K562 (cell line): ENCODE measurements around the gene MYL5. TPM values are rescaled to one million over a fixed set of nuclear protein-coding genes. Genes with fewer than 3 reads are reported as not detected.
A peak's percentile ranks its signal among the peaks of the same experiment; 100 is the strongest.

ENCODE experiments used
- CC2D1A ChIP-seq: fragments of 450-650 bp; IDR thresholded peaks from 2 replicates; pipeline ENCODE4 v1.6.1; 2017; ENCODE audit warnings: mild to moderate bottlenecking
- EP400 ChIP-seq: fragments of 450-650 bp; IDR thresholded peaks from 2 replicates; pipeline ENCODE4 v1.6.1; 2017; ENCODE audit warnings: antibody characterized with exemption, mild to moderate bottlenecking, moderate library complexity
- GABPB2 ChIP-seq: fragments of 250-450 bp; sonication (Bioruptor Pico); conservative IDR thresholded peaks from 2 replicates; pipeline ENCODE4 v1.5.1; 2021; ENCODE audit warnings: mild to moderate bottlenecking
- L3MBTL2 ChIP-seq: fragments of 450-650 bp; IDR thresholded peaks from 2 replicates; pipeline ENCODE4 v1.6.1; 2016; ENCODE audit warnings: mild to moderate bottlenecking, moderate library complexity
- MCM5 ChIP-seq: fragments of 450-650 bp; IDR thresholded peaks from 2 replicates; pipeline ENCODE4 v1.6.1; 2016; ENCODE audit warnings: low read depth
- MYC ChIP-seq, 2 experiments: fragments of 250-450 bp in 1 of 2; sonication (Bioruptor Pico) in 1 of 2; IDR thresholded peaks; 2 replicates each; pipeline versions ENCODE4 v1.5.1 to v1.6.1; 2012 to 2021; ENCODE audit warnings: low read depth in 2 of 2, borderline replicate concordance in 1 of 2, improper control_type of control experiment in 1 of 2, low read length in 1 of 2, mild to moderate bottlenecking in 1 of 2, moderate library complexity in 1 of 2
- PTRF ChIP-seq: fragments of 450-650 bp; IDR thresholded peaks from 2 replicates; pipeline ENCODE4 v1.6.1; 2016; ENCODE audit warnings: mild to moderate bottlenecking, missing genetic modification characterization, missing compliant biosample characterization
- SP2 ChIP-seq: IDR thresholded peaks from 2 replicates; pipeline ENCODE4 v1.6.1; 2011; ENCODE audit warnings: mild to moderate bottlenecking, low read depth, low read length, moderate library complexity; ENCODE audit not compliant: poor library complexity, severe bottlenecking; ENCODE audit errors: extremely low read depth
- ZC3H4 ChIP-seq: sonication (generic); formaldehyde crosslinking; IDR thresholded peaks from 2 replicates; pipeline ENCODE4 v1.9.0; 2021; ENCODE audit warnings: missing genetic modification reagents, borderline replicate concordance
- ZNF408 ChIP-seq: fragments of 250-450 bp; sonication (Bioruptor Pico); IDR thresholded peaks from 2 replicates; pipeline ENCODE4 v1.4.0; 2020; ENCODE audit warnings: low read depth, mild to moderate bottlenecking, moderate library complexity
- polyA plus RNA-seq, 8 experiments: library from polyadenylated mRNA; depleted of rRNA in 4 of 8; stranded (reverse) in 5 of 8; unstranded in 3 of 8; fragments of >200 nt; fragmentation: Nextera tagmentation in 2 of 8; fragmentation: Illumina TruSeq in 1 of 8; extraction: Ambion mirVana in 2 of 8; extraction: Trizol in 1 of 8; gene quantifications; 2 replicates each; pipeline versions ENCODE4 v1.2.1 to v1.2.3, GENCODE V29; 2011 to 2014; ENCODE audit warnings: inconsistent platforms in 1 of 8, missing spikeins in 1 of 8
- total RNA-seq, 7 experiments: library from RNA; depleted of rRNA in 6 of 7; stranded (reverse); fragments of >200 nt in 6 of 7; fragmentation: Illumina TruSeq in 2 of 7; extraction: Trizol in 2 of 7; gene quantifications; 2 replicates each; pipeline versions ENCODE4 v1.2.1 to v1.2.3, GENCODE V29; 2011 to 2021; ENCODE audit warnings: low replicate concordance in 1 of 7
- TF ChIP-seq, protein P1 (sequence below), 2 experiments: fragments of 450-650 bp; conservative IDR thresholded peaks; 2 replicates each; pipeline ENCODE4 v1.6.1; 2017; ENCODE audit warnings: mild to moderate bottlenecking in 2 of 2, moderate library complexity in 2 of 2
- TF ChIP-seq, protein P2 (sequence below), 2 experiments: IDR thresholded peaks; 2 replicates each; pipeline ENCODE4 v1.6.1; 2012; ENCODE audit warnings: improper control_type of control experiment in 2 of 2, low read depth in 2 of 2, low read length in 2 of 2, borderline replicate concordance in 1 of 2
- TF ChIP-seq, protein P3 (sequence below): sonication (generic); formaldehyde crosslinking; IDR thresholded peaks from 2 replicates; pipeline ENCODE4 v1.8.1; 2023; ENCODE audit warnings: mild to moderate bottlenecking, missing genetic modification reagents

MYL5 gene
- total and polyA plus RNA-seq, 9 of the 15 experiments (the other 6 are each of a cell fraction or from before 2014, with no cell fraction given): 1.4 to 10.0 (median 4.1) TPM

- TF ChIP-seq, protein P1, sequence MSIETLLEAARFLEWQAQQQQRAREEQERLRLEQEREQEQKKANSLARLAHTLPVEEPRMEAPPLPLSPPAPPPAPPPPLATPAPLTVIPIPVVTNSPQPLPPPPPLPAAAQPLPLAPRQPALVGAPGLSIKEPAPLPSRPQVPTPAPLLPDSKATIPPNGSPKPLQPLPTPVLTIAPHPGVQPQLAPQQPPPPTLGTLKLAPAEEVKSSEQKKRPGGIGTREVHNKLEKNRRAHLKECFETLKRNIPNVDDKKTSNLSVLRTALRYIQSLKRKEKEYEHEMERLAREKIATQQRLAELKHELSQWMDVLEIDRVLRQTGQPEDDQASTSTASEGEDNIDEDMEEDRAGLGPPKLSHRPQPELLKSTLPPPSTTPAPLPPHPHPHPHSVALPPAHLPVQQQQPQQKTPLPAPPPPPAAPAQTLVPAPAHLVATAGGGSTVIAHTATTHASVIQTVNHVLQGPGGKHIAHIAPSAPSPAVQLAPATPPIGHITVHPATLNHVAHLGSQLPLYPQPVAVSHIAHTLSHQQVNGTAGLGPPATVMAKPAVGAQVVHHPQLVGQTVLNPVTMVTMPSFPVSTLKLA (conservative IDR thresholded peaks at IDR 0.05): peak in 1 of 2 experiments; percentile 42; a peak in 1 of 4 replicates
- TF ChIP-seq MCM5 (no peak), L3MBTL2 (peak; percentile 64), ZC3H4 (CRISPR knock-in tag) (no peak), PTRF (tag) (no peak), ZNF408 (CRISPR knock-in tag) (no peak), EP400 (peak; percentile 44; the same call in 1 of the 2 replicates), GABPB2 (CRISPR knock-in tag) (no peak), MYC (IDR thresholded peaks at IDR 0.05; ENCODE audit: low read depth, low read length) (0 out of 2 replicates have a peak, but pooled peaks have one; percentile 45), MYC (CRISPR knock-in tag; IDR thresholded peaks at IDR 0.05; ENCODE audit: borderline replicate concordance, low read depth) (no peak), SP2 (peak; percentile 38), CC2D1A (0 out of 2 replicates have a peak, but pooled peaks have one; percentile 21)
- TF ChIP-seq, protein P2, sequence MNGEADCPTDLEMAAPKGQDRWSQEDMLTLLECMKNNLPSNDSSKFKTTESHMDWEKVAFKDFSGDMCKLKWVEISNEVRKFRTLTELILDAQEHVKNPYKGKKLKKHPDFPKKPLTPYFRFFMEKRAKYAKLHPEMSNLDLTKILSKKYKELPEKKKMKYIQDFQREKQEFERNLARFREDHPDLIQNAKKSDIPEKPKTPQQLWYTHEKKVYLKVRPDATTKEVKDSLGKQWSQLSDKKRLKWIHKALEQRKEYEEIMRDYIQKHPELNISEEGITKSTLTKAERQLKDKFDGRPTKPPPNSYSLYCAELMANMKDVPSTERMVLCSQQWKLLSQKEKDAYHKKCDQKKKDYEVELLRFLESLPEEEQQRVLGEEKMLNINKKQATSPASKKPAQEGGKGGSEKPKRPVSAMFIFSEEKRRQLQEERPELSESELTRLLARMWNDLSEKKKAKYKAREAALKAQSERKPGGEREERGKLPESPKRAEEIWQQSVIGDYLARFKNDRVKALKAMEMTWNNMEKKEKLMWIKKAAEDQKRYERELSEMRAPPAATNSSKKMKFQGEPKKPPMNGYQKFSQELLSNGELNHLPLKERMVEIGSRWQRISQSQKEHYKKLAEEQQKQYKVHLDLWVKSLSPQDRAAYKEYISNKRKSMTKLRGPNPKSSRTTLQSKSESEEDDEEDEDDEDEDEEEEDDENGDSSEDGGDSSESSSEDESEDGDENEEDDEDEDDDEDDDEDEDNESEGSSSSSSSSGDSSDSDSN (IDR thresholded peaks at IDR 0.05; ENCODE audit: borderline replicate concordance in 1 of 2, low read depth in 2 of 2, low read length in 2 of 2): peak in 1 of 2 experiments; percentile 33; a peak in 1 of 4 replicates
- TF ChIP-seq, protein P3, sequence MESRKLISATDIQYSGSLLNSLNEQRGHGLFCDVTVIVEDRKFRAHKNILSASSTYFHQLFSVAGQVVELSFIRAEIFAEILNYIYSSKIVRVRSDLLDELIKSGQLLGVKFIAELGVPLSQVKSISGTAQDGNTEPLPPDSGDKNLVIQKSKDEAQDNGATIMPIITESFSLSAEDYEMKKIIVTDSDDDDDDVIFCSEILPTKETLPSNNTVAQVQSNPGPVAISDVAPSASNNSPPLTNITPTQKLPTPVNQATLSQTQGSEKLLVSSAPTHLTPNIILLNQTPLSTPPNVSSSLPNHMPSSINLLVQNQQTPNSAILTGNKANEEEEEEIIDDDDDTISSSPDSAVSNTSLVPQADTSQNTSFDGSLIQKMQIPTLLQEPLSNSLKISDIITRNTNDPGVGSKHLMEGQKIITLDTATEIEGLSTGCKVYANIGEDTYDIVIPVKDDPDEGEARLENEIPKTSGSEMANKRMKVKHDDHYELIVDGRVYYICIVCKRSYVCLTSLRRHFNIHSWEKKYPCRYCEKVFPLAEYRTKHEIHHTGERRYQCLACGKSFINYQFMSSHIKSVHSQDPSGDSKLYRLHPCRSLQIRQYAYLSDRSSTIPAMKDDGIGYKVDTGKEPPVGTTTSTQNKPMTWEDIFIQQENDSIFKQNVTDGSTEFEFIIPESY (CRISPR knock-in tag): 0 out of 2 replicates have a peak, but pooled peaks have one; percentile 23
- TF ChIP-seq, all 486 proteins: peak for 26
Measured at GRCh38 chr4:646460-646859, 27.9 kb upstream of the MYL5 start (continued).
